ENCODE results near the gene LDB3. TPM values are rescaled to one million over a fixed set of nuclear protein-coding genes. Genes with fewer than 3 reads are reported as not detected.

LDB3 gene
- total RNA-seq, 3 donors from 2014 or later (not counting 1 experiment from before 2014, with no cell fraction given): 0.11 to 0.12 TPM; not detected in 1

DNA sequence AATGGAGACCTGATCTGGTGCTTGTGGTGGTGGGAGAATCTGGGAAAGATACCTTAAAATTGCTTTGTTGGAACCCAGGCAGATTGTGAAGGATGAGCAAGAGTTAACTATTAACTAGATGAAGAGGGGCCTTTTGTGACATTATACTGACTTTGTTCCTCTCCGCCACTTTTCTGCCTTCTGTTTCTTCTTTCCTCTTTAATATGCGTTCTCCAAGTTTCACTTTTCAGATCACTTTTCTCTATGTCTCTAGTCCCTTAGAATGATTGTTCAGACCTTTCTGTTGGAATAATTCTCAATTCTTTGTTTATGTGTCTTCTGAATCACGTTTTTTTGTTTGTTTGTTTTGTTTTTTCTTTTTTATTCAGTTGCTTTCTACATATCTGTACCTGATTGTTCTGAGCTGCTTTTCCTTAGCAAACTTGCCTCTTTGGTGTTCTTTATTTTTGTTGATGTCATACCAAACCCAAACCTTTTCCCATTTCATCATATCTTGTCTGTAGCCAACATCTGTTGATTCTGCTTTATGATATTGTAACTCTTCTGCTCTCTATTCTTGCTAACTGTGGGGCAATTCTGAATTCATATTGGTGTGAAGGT is 90.9 kb downstream of the LDB3 start:
- Histone ChIP-seq H3K4me3 (ENCODE audit: low read length) (no peak overlapping the region), H3K27ac (ENCODE audit: low read length) (no peak overlapping the region), H3K36me3 (ENCODE audit: control insufficient read depth, insufficient read depth, low read length) (no peaks in the 10 kb centered on the region), H3K4me1 (ENCODE audit: control insufficient read depth, insufficient read depth, low read length) (peaks cover 14% of the 10 kb centered on the region), H3K27me3 (ENCODE audit: control insufficient read depth, insufficient read depth, low read length) (peaks cover 15% of the 10 kb centered on the region), H3K9me3 (ENCODE audit: control insufficient read depth, insufficient read depth, low read length) (no peaks in the 10 kb centered on the region)
- Mint-ChIP-seq H3K27me3 (ENCODE audit: low read depth in 2 of 2) (peaks cover 34 to 42% of the 10 kb centered on the region in 2 donors), H3K36me3 (no peaks in the 10 kb centered on the region), H3K9me3 (no peaks in the 10 kb centered on the region), H3K4me1 (peaks cover 31 to 42% of the 10 kb centered on the region in 2 donors), H3K27ac (no peak overlapping the region), H3K4me3 (peak overlapping the region; percentile 56)
- intact Hi-C loops (cut with micrococcal nuclease): no loop called here
- TF ChIP-seq, protein P1, sequence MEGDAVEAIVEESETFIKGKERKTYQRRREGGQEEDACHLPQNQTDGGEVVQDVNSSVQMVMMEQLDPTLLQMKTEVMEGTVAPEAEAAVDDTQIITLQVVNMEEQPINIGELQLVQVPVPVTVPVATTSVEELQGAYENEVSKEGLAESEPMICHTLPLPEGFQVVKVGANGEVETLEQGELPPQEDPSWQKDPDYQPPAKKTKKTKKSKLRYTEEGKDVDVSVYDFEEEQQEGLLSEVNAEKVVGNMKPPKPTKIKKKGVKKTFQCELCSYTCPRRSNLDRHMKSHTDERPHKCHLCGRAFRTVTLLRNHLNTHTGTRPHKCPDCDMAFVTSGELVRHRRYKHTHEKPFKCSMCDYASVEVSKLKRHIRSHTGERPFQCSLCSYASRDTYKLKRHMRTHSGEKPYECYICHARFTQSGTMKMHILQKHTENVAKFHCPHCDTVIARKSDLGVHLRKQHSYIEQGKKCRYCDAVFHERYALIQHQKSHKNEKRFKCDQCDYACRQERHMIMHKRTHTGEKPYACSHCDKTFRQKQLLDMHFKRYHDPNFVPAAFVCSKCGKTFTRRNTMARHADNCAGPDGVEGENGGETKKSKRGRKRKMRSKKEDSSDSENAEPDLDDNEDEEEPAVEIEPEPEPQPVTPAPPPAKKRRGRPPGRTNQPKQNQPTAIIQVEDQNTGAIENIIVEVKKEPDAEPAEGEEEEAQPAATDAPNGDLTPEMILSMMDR (IDR thresholded peaks at IDR 0.05): no peak
- WGBS (ENCODE audit: insufficient coverage): 47% methylated on average over 2 of the region's 3 CpGs
- DNase-seq (no peak), ATAC-seq (no peak)

DNA sequence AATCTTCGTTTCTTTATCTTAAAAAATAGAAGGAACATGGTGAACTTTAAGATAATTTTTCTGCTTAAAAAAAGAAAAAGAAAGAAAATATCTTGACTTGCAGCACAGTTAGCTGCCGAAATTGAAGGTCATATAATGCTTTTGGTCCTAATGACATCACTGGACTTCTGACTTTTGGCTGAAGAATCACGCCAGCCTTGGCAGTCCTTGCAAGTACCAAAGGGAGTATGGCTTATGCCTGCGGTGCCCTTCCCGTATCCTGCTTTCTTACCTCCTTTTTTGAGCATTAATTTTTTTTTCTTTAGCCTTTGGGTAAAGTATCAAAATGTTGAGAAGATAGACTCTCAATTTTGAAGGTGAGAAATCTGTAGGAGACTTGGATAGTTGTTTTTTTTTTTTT is 95.1 kb downstream of the LDB3 start:
- Histone ChIP-seq H3K27ac (ENCODE audit: low read length) (no peak overlapping the region), H3K9me3 (ENCODE audit: control insufficient read depth, insufficient read depth, low read length) (no peaks in the 10 kb centered on the region), H3K4me1 (ENCODE audit: control insufficient read depth, insufficient read depth, low read length) (no peaks in the 10 kb centered on the region), H3K27me3 (ENCODE audit: control insufficient read depth, insufficient read depth, low read length) (peaks cover 3% of the 10 kb centered on the region), H3K4me3 (ENCODE audit: low read length) (no peak overlapping the region), H3K36me3 (ENCODE audit: control insufficient read depth, insufficient read depth, low read length) (no peaks in the 10 kb centered on the region)
- ATAC-seq (no peak), DNase-seq (no peak)
- Mint-ChIP-seq H3K27me3 (ENCODE audit: low read depth in 2 of 2) (peaks cover 31 to 33% of the 10 kb centered on the region in 2 donors), H3K4me1 (peaks cover 13 to 18% of the 10 kb centered on the region in 2 donors), H3K36me3 (no peaks in the 10 kb centered on the region), H3K4me3 (no peak overlapping the region), H3K27ac (no peak overlapping the region), H3K9me3 (no peaks in the 10 kb centered on the region)
- TF ChIP-seq, protein P1 (IDR thresholded peaks at IDR 0.05): no peak
- WGBS (ENCODE audit: insufficient coverage): 88% methylated on average over 5 of the region's 5 CpGs
- intact Hi-C loops (cut with micrococcal nuclease): no loop called here

DNA sequence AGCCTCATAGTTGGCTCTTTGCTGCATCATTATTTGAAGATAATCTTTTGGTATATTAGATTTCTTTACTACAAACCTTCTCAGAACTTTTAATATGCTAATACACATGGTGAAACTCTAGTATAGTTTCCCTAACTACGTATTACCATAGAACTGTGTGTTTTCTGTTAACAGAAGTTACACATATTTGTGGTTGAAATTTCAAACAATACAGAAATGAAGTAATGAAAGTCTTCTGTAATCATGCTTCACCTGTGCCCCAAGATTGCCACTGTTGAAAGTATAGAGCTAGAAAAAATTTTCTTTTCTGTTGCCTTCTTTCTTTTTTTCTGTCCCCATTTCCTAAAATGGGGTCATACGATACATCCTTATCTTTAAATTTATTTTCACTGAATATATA is 97.2 kb downstream of the LDB3 start:
- Mint-ChIP-seq H3K4me1 (peaks cover 8 to 12% of the 10 kb centered on the region in 2 donors), H3K4me3 (no peak overlapping the region), H3K9me3 (no peaks in the 10 kb centered on the region), H3K27ac (no peak overlapping the region), H3K27me3 (ENCODE audit: low read depth in 2 of 2) (peaks cover 17 to 27% of the 10 kb centered on the region in 2 donors), H3K36me3 (no peaks in the 10 kb centered on the region)
- DNase-seq: no peak
- no peak for ATAC-seq
- Histone ChIP-seq H3K27me3 (ENCODE audit: control insufficient read depth, insufficient read depth, low read length) (peaks cover 3% of the 10 kb centered on the region), H3K4me3 (ENCODE audit: low read length) (no peak overlapping the region), H3K4me1 (ENCODE audit: control insufficient read depth, insufficient read depth, low read length) (no peaks in the 10 kb centered on the region), H3K36me3 (ENCODE audit: control insufficient read depth, insufficient read depth, low read length) (no peaks in the 10 kb centered on the region), H3K27ac (ENCODE audit: low read length) (no peak overlapping the region), H3K9me3 (ENCODE audit: control insufficient read depth, insufficient read depth, low read length) (no peaks in the 10 kb centered on the region)
- intact Hi-C loops (cut with micrococcal nuclease): no loop called here
- WGBS (ENCODE audit: insufficient coverage): no CpG with 5 or more reads among the region's 2 CpGs
- TF ChIP-seq, protein P1 (IDR thresholded peaks at IDR 0.05): no peak

Measured in natural killer cell (primary cell).